Measurements from ENCODE around the gene C1orf52. TPM values are rescaled to one million over a fixed set of nuclear protein-coding genes. Genes with fewer than 3 reads are reported as not detected.
A peak's percentile ranks its signal among the peaks of the same experiment; 100 is the strongest.

The C1orf52 gene
- total RNA-seq, 4 donors from 2014 or later: 12.7 to 27.2 (median 21.0) TPM

DNA sequence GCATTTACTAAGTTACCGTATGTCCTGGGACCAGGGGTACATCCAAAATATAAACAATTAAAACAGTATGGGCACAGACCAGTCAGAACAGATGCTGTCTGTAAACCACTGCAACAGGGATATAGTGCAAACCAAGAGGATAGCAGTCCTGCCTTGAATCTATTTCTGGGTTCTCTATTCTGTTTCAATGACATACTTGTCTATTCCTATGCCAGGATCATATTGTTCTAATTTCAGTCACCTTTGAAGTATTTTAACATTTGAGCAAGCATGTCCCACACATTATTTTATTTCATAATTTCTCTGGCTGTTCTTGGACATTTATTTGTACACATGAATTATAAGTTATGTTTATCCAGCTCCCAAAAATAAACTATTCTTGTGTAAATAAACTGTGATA lies 30.5 kb downstream of the C1orf52 start:
- no peak for TF ChIP-seq POLR2A (IDR thresholded peaks at IDR 0.05)
- TF ChIP-seq, protein P1, sequence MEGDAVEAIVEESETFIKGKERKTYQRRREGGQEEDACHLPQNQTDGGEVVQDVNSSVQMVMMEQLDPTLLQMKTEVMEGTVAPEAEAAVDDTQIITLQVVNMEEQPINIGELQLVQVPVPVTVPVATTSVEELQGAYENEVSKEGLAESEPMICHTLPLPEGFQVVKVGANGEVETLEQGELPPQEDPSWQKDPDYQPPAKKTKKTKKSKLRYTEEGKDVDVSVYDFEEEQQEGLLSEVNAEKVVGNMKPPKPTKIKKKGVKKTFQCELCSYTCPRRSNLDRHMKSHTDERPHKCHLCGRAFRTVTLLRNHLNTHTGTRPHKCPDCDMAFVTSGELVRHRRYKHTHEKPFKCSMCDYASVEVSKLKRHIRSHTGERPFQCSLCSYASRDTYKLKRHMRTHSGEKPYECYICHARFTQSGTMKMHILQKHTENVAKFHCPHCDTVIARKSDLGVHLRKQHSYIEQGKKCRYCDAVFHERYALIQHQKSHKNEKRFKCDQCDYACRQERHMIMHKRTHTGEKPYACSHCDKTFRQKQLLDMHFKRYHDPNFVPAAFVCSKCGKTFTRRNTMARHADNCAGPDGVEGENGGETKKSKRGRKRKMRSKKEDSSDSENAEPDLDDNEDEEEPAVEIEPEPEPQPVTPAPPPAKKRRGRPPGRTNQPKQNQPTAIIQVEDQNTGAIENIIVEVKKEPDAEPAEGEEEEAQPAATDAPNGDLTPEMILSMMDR (IDR thresholded peaks at IDR 0.05): no peak
- TF ChIP-seq EP300 (IDR thresholded peaks at IDR 0.05): no peak
- no peak for TF ChIP-seq POLR2AphosphoS5 (IDR thresholded peaks at IDR 0.05)
- Histone ChIP-seq H3K9me3 (no peaks in the 10 kb centered on the region), H3K27ac (peak overlapping the region in 1 of 4 donors; percentile 47), H3K4me1 (peaks cover 0 to 36% (median 5%) of the 10 kb centered on the region in 3 donors), H3K27me3 (no peaks in the 10 kb centered on the region), H3K36me3 (no peaks in the 10 kb centered on the region), H3K4me3 (no peak overlapping the region)
- 43 to 60% methylated on average over 1 of the region's 1 CpG for WGBS, 2 donors (ENCODE audit: low coverage in 1 of 2)
- ATAC-seq: no peak

DNA sequence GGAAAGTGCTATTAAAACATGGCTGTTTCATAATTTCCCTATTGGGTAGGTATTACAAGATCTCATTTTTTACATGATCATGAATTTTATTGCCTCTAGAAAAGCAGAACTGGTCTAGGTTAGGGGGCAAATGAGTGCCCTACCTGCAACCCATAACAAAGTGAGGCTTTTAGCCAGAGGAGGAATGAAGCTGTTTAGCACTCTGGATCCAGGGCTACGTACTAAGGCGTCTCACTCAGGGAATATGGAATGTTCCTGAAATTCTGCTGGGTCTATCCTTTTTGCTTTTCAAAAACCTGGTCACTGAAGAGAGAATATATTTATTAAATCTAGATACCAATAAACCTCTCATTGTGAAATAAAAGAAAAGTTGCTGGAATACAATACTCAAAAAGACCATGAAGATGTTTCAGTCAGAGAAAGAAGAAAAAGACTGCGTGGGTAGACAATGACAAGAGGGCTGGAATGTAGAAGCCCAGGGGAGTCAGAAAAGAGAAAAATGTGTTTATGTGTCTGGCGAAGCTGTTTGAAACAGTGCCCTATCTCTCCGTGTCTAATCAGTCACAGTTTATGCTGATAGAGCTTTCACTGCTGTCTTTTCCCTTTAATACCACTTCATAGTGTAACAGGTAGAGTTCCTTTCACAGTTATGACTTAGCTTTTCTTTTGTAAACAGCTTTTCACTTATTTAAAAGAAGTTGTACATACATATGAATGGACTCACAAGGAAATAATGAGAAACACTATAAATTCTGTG lies 33.7 kb downstream of the C1orf52 start:
- Histone ChIP-seq H3K36me3 (no peaks in the 10 kb centered on the region), H3K4me1 (peaks cover 2 to 54% (median 5%) of the 10 kb centered on the region in 3 donors), H3K4me3 (no peak overlapping the region), H3K27me3 (no peaks in the 10 kb centered on the region), H3K9me3 (no peaks in the 10 kb centered on the region), H3K27ac (peak overlapping the region; percentile 77 to 82 (median 78))
- TF ChIP-seq, protein P1 (IDR thresholded peaks at IDR 0.05): no peak
- ATAC-seq: no peak
- WGBS, 2 donors (ENCODE audit: low coverage in 1 of 2): 24 to 46% methylated on average over 3 to 5 of the region's 5 CpGs

DNA sequence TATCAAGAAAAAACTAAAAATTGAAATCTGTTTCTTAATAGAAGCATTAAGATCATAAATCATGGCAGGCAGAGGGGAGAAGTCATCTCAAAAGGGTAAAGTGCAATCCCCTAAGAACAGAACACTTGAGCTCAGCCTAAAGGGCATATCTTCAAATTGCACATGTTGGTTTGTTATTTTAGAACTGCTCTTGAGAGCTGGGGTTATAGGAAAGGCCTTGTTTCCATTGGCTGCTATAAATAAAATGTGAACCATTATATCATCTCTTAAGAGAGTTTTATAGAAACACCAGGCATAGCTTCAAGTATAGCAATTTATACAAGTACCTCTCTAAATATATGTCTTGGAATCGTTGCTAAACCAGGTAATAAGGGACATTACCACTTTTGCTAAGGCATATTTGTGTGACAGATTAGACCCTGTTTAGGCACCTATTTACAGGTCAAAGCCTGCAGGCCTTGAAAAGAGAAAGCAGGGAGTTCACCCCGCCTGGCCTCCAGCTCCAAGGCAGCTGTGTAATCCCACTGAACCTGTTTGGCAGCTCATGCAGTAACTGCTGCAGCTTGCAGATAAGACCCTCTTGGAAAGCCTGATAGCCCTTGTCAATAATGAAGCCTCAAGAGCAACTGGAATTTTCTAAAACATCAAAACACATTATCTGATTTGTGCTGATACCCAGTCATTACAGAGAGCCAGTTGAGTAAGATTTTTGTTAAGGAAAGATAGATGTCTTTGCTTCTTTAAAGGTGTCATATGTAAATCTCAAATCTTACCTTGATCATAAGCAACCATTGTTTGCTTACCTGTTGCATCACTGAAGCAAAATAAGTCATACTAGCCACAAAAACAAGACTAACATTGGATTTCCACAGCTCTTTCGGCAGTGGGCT lies 34.5 kb downstream of the C1orf52 start:
- H3K27me3 ChIP-seq: no peaks in the 10 kb centered on the region
- no peaks in the 10 kb centered on the region for H3K36me3 ChIP-seq
- no peaks in the 10 kb centered on the region for H3K9me3 ChIP-seq
- WGBS, 2 donors (ENCODE audit: low coverage in 1 of 2): 41 to 50% methylated on average over 3 of the region's 3 CpGs
- no peak overlapping the region for H3K4me3 ChIP-seq
- TF ChIP-seq POLR2AphosphoS5 (IDR thresholded peaks at IDR 0.05): peak; percentile 18
- TF ChIP-seq, protein P1 (IDR thresholded peaks at IDR 0.05): no peak
- peaks cover 2 to 62% (median 5%) of the 10 kb centered on the region in 3 donors for H3K4me1 ChIP-seq
- H3K27ac ChIP-seq: peak overlapping the region; percentile 77 to 82 (median 78)
- no peak for ATAC-seq

DNA sequence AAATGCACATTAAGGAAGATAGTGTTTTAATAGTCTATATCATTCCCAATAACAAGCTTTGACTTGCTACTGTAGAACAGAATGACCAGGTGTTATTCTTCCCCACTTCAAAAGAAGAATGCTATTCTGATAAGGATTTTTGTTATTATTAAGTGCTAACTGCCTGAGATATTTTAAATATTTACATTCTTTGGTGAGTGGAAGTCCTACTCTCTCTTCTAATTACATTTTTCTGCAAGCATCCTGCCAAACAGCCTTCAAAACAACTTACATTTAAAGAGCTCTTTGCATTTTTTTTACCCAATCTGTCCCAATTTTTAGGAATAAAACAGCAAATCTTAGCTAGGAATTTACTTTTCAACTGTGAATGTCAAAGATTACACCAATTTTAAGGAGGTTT lies 35.2 kb downstream of the C1orf52 start:
- peaks cover 2 to 66% (median 5%) of the 10 kb centered on the region in 3 donors for H3K4me1 ChIP-seq
- TF ChIP-seq, protein P1 (IDR thresholded peaks at IDR 0.05): no peak
- TF ChIP-seq EP300 (IDR thresholded peaks at IDR 0.05) (no peak), POLR2A (IDR thresholded peaks at IDR 0.05) (no peak), POLR2AphosphoS5 (IDR thresholded peaks at IDR 0.05) (no peak)
- ATAC-seq: no peak
- H3K27ac ChIP-seq: peak overlapping the region; percentile 32 to 82 (median 78)
- H3K36me3 ChIP-seq: no peaks in the 10 kb centered on the region
- H3K9me3 ChIP-seq: no peaks in the 10 kb centered on the region
- H3K27me3 ChIP-seq: no peaks in the 10 kb centered on the region
- no peak overlapping the region for H3K4me3 ChIP-seq
